HCT116 (cell line): ENCODE results near the gene SRI. TPM values are rescaled to one million over a fixed set of nuclear protein-coding genes. Genes with fewer than 3 reads are reported as not detected.

ENCODE experiments used
- ATAC-seq: fragments of 200-7000 bp; cut with Tn5 transposase; 2 replicates; pipeline ENCODE4 v1.9.1; 2020; ENCODE audit warnings: mild to moderate bottlenecking, moderate library complexity
- BruUV-seq: library from RNA; stranded (reverse); fragments of 400-500 nt; replicated peaks from 2 replicates; lab custom pipeline; 2021; lab: Mats Ljungman, UMichigan
- CTCF ChIA-PET: fragments of 300-600 bp; sonication (Branson Sonifier 250); formaldehyde crosslinking; loops from one replicate; lab custom pipeline; 2021; ENCODE audit warnings: antibody characterized with exemption; lab: Charles Lee
- POLR2A ChIA-PET: fragments of 300-600, 350-600 bp; sonication (Branson Sonifier 250); formaldehyde crosslinking; loops from one replicate; lab custom pipeline; 2021; ENCODE audit warnings: antibody characterized with exemption; lab: Charles Lee
- RAD21 ChIA-PET, 2 experiments: fragments of 300-600 bp; sonication (Branson Sonifier 250); formaldehyde crosslinking; loops; one replicate each; lab custom pipeline; 2023; ENCODE audit warnings: low total read pairs in 2 of 2; ENCODE audit not compliant: uncharacterized antibody in 2 of 2, unreplicated experiment in 2 of 2, low non-redundant PET in 1 of 2; lab: Charles Lee
- DNase-seq: peaks from one replicate; pipeline ENCODE4 v3.0.0-alpha.2; 2010; ENCODE audit warnings: low read depth, low spot score
- H2AFZ ChIP-seq: fragments of 200-600 bp; shearing (Covaris generic), sonication (generic); 2 replicates; pipeline ENCODE4 v1.6.1; 2017; ENCODE audit warnings: low read depth, mixed run types, mixed read lengths, antibody characterized with exemption, low read length; ENCODE audit not compliant: poor library complexity, severe bottlenecking
- H3K27ac ChIP-seq: 2 replicates; pipeline ENCODE4 v1.5.1; 2012; ENCODE audit warnings: low read depth, low read length
- H3K27me3 ChIP-seq: fragments of 200-600 bp; sonication (generic); 2 replicates; pipeline ENCODE4 v1.6.1; 2016; ENCODE audit warnings: mixed run types, low read length, mixed read lengths; ENCODE audit not compliant: insufficient read depth
- H3K36me3 ChIP-seq, 2 experiments: fragments of 200-500 bp in 1 of 2; fragments of 200-600 bp in 1 of 2; sonication (Bioruptor generic) in 1 of 2; sonication (generic) in 1 of 2; 2 replicates each; pipeline versions ENCODE4 v1.5.1 to v1.6.1; 2014 to 2016; ENCODE audit warnings: low read length in 2 of 2, inconsistent platforms in 1 of 2, mixed read lengths in 1 of 2, mixed run types in 1 of 2; ENCODE audit not compliant: insufficient read depth in 2 of 2, control insufficient read depth in 1 of 2
- H3K4me1 ChIP-seq, 2 experiments: fragments of 200-600 bp in 1 of 2; sonication (generic) in 1 of 2; 2 replicates each; pipeline versions ENCODE4 v1.5.1 to v1.6.1; 2012 to 2017; ENCODE audit warnings: low read length in 2 of 2, inconsistent platforms in 1 of 2, mild to moderate bottlenecking in 1 of 2, mixed read lengths in 1 of 2, mixed run types in 1 of 2, moderate library complexity in 1 of 2; ENCODE audit not compliant: insufficient read depth in 2 of 2, control insufficient read depth in 1 of 2
- H3K4me2 ChIP-seq: fragments of 200-600 bp; sonication (generic); 2 replicates; pipeline ENCODE4 v1.6.1; 2017; ENCODE audit warnings: mixed run types, low read length, mixed read lengths
- H3K4me3 ChIP-seq, 2 experiments: fragments of 200-600 bp in 1 of 2; sonication (generic) in 1 of 2; replicated peaks in 1 of 2; 2 replicates each; pipeline ENCODE4 v1.5.1; 2011 to 2016; ENCODE audit warnings: low read length in 2 of 2, control low read depth in 1 of 2, low read depth in 1 of 2, mild to moderate bottlenecking in 1 of 2, mixed read lengths in 1 of 2, mixed run types in 1 of 2
- H3K79me2 ChIP-seq: fragments of 200-600 bp; sonication (generic); 2 replicates; pipeline ENCODE4 v1.6.1; 2017; ENCODE audit warnings: mild to moderate bottlenecking, mixed run types, low read length, moderate library complexity, mixed read lengths; ENCODE audit not compliant: insufficient read depth
- H3K9ac ChIP-seq: fragments of 200-600 bp; sonication (generic); 2 replicates; pipeline ENCODE4 v1.6.1; 2016; ENCODE audit warnings: low read length, mixed read lengths
- H3K9me2 ChIP-seq: fragments of 200-600 bp; sonication (generic), shearing (Covaris generic); 2 replicates; pipeline ENCODE4 v1.6.1; 2017; ENCODE audit warnings: mixed run types, mild to moderate bottlenecking, moderate library complexity; ENCODE audit not compliant: insufficient read depth
- H3K9me3 ChIP-seq, 2 experiments: fragments of 200-500 bp in 1 of 2; fragments of 200-600 bp in 1 of 2; sonication (Bioruptor generic) in 1 of 2; sonication (generic) in 1 of 2; 2 replicates each; pipeline ENCODE4 v1.6.1; 2014 to 2017; ENCODE audit warnings: low read length in 2 of 2, mixed read lengths in 2 of 2, inconsistent platforms in 1 of 2, low read depth in 1 of 2, mild to moderate bottlenecking in 1 of 2, mixed run types in 1 of 2, moderate library complexity in 1 of 2; ENCODE audit not compliant: control insufficient read depth in 1 of 2, insufficient read depth in 1 of 2
- H4K20me1 ChIP-seq: fragments of 200-600 bp; sonication (generic), shearing (Covaris generic); 2 replicates; pipeline ENCODE4 v1.6.1; 2017; ENCODE audit warnings: mixed run types, mild to moderate bottlenecking, moderate library complexity; ENCODE audit not compliant: insufficient read depth
- ATF3 ChIP-seq: IDR thresholded peaks from 2 replicates; pipeline ENCODE4 v1.6.1; 2012
- ELF1 ChIP-seq: IDR thresholded peaks from 2 replicates; pipeline ENCODE4 v1.6.1; 2012; ENCODE audit warnings: low read depth, borderline replicate concordance
- FOSL1 ChIP-seq: IDR thresholded peaks from 2 replicates; pipeline ENCODE4 v1.6.1; 2012; ENCODE audit warnings: low read depth
- SIN3A ChIP-seq: IDR thresholded peaks from 2 replicates; pipeline ENCODE4 v1.6.1; 2012; ENCODE audit warnings: low read depth
- SP1 ChIP-seq: IDR thresholded peaks from 2 replicates; pipeline ENCODE4 v1.6.1; 2012; ENCODE audit warnings: low read depth
- TCF7L2 ChIP-seq: IDR thresholded peaks from 2 replicates; pipeline ENCODE4 v1.7.0; 2011; ENCODE audit warnings: borderline replicate concordance, inconsistent platforms; ENCODE audit not compliant: insufficient read depth, insufficient read length; ENCODE audit errors: extremely low read depth
- ZBTB33 ChIP-seq: IDR thresholded peaks from 2 replicates; pipeline ENCODE4 v1.6.1; 2011; ENCODE audit warnings: mild to moderate bottlenecking, low read length, moderate library complexity; ENCODE audit not compliant: insufficient replicate concordance; ENCODE audit errors: extremely low read depth
- ZNF274 ChIP-seq: fragments of 200-500 bp; sonication (Bioruptor generic); IDR thresholded peaks from 2 replicates; pipeline ENCODE4 v1.6.1; 2014; ENCODE audit warnings: mild to moderate bottlenecking, low read depth, low read length, inconsistent platforms
- intact Hi-C: fragments of 100-400 bp; cut with micrococcal nuclease; formaldehyde crosslinking; loops from 2 replicates; pipeline ENCODE4 v1.10.0; 2022
- total RNA-seq: library from RNA; stranded (reverse); gene quantifications from one replicate; pipeline ENCODE4 v1.2.1, GENCODE V29; 2021; ENCODE audit not compliant: unreplicated experiment

The SRI gene
- total RNA-seq, 1 experiment from 2014 or later: 114 TPM

- peaks cover 21 to 36% of the 10 kb centered on the region in 2 experiments for H3K36me3 ChIP-seq
Observed at GRCh38 chr7:88208521-88208920, 11.3 kb downstream of the SRI start.

GRCh38 chr7:88206254-88206653, 13.6 kb downstream of the SRI start:
- intact Hi-C loops: no loop called here
- BruUV-seq: no TSS peak
- ATAC-seq (no peak), DNase-seq (no peak)
- Histone ChIP-seq H3K4me2 (no peak overlapping the region), H3K4me3 (no peak overlapping the region), H3K79me2 (no peaks in the 10 kb centered on the region), H3K36me3 (peaks cover 16 to 21% of the 10 kb centered on the region in 2 experiments; a peak in 3 of 4 replicates), H2AFZ (no peak overlapping the region), H3K27me3 (no peaks in the 10 kb centered on the region), H3K9me2 (no peaks in the 10 kb centered on the region), H3K9me3 (no peaks in the 10 kb centered on the region), H3K4me1 (no peaks in the 10 kb centered on the region), H3K27ac (no peak overlapping the region), H4K20me1 (no peaks in the 10 kb centered on the region), H3K9ac (no peak overlapping the region)
- RAD21 ChIA-PET: no interaction called here
- POLR2A ChIA-PET: no interaction called here
- CTCF ChIA-PET: no interaction called here
- TF ChIP-seq ZNF274 (no peak), SIN3A (no peak), TCF7L2 (no peak), ZBTB33 (no peak), ELF1 (no peak), FOSL1 (no peak), SP1 (no peak)

More at GRCh38 chr7:88208521-88208920, 11.3 kb downstream of the SRI start:
- H3K4me3 ChIP-seq: no peak overlapping the region
- POLR2A ChIA-PET: no interaction called here
- CTCF ChIA-PET: interaction anchor here (1.7 kb wide), 1 partner anchor 12 kb away, joined by 5 read pairs; the partner anchor contains the start of gene SRI
- RAD21 ChIA-PET: no interaction called here
- no peak overlapping the region for H2AFZ ChIP-seq
- H3K4me2 ChIP-seq: no peak overlapping the region
- H3K79me2 ChIP-seq: peaks cover 6% of the 10 kb centered on the region; the same call in 1 of the 2 replicates
- no peaks in the 10 kb centered on the region for H3K27me3 ChIP-seq
- H3K9ac ChIP-seq: no peak overlapping the region
- DNase-seq (no peak), ATAC-seq (no peak)
- no TSS peak for BruUV-seq
- H3K27ac ChIP-seq: no peak overlapping the region
- H4K20me1 ChIP-seq: no peaks in the 10 kb centered on the region
- H3K4me1 ChIP-seq: no peaks in the 10 kb centered on the region
- H3K9me2 ChIP-seq: no peaks in the 10 kb centered on the region
- no peak for TF ChIP-seq ATF3
- TF ChIP-seq ELF1: no peak
- TF ChIP-seq ZBTB33: no peak
- H3K9me3 ChIP-seq: no peaks in the 10 kb centered on the region
- intact Hi-C loops: no loop called here
